Measurements from ENCODE around the gene LOXL1. TPM values are rescaled to one million over a fixed set of nuclear protein-coding genes. Genes with fewer than 3 reads are reported as not detected.

LOXL1 gene
- total and polyA plus RNA-seq, 2 of the 13 experiments (the other 11 are each of a cell fraction or from before 2014, with no cell fraction given), result 0.51 to 1.3 TPM

- TF ChIP-seq, protein P1, sequence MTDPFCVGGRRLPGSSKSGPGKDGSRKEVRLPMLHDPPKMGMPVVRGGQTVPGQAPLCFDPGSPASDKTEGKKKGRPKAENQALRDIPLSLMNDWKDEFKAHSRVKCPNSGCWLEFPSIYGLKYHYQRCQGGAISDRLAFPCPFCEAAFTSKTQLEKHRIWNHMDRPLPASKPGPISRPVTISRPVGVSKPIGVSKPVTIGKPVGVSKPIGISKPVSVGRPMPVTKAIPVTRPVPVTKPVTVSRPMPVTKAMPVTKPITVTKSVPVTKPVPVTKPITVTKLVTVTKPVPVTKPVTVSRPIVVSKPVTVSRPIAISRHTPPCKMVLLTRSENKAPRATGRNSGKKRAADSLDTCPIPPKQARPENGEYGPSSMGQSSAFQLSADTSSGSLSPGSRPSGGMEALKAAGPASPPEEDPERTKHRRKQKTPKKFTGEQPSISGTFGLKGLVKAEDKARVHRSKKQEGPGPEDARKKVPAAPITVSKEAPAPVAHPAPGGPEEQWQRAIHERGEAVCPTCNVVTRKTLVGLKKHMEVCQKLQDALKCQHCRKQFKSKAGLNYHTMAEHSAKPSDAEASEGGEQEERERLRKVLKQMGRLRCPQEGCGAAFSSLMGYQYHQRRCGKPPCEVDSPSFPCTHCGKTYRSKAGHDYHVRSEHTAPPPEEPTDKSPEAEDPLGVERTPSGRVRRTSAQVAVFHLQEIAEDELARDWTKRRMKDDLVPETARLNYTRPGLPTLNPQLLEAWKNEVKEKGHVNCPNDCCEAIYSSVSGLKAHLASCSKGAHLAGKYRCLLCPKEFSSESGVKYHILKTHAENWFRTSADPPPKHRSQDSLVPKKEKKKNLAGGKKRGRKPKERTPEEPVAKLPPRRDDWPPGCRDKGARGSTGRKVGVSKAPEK (CRISPR knock-in tag; IDR thresholded peaks at IDR 0.05; ENCODE audit: borderline replicate concordance), result no peak
- TF ChIP-seq FOXA3 (CRISPR knock-in tag; IDR thresholded peaks at IDR 0.05) (no peak), HNRNPLL (IDR thresholded peaks at IDR 0.05; ENCODE audit: low read depth, low read length, poor library complexity, severe bottlenecking) (no peak), ZNF329 (CRISPR knock-in tag; IDR thresholded peaks at IDR 0.05; ENCODE audit: low read depth) (no peak), AHDC1 (CRISPR knock-in tag; IDR thresholded peaks at IDR 0.05; ENCODE audit: borderline replicate concordance) (no peak)
- TF ChIP-seq, protein P2, sequence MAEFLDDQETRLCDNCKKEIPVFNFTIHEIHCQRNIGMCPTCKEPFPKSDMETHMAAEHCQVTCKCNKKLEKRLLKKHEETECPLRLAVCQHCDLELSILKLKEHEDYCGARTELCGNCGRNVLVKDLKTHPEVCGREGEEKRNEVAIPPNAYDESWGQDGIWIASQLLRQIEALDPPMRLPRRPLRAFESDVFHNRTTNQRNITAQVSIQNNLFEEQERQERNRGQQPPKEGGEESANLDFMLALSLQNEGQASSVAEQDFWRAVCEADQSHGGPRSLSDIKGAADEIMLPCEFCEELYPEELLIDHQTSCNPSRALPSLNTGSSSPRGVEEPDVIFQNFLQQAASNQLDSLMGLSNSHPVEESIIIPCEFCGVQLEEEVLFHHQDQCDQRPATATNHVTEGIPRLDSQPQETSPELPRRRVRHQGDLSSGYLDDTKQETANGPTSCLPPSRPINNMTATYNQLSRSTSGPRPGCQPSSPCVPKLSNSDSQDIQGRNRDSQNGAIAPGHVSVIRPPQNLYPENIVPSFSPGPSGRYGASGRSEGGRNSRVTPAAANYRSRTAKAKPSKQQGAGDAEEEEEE (CRISPR knock-in tag; IDR thresholded peaks at IDR 0.05; ENCODE audit: borderline replicate concordance), result no peak
These were observed 60.5 kb downstream of the LOXL1 start (continued) for GRCh38 chr15:73986776-73987056.
